ENCODE data around the gene ZMYND8. TPM values are rescaled to one million over a fixed set of nuclear protein-coding genes. Genes with fewer than 3 reads are reported as not detected.

ZMYND8 gene
- polyA plus RNA-seq, 1 donor from 2014 or later, result 16.8 TPM

DNA sequence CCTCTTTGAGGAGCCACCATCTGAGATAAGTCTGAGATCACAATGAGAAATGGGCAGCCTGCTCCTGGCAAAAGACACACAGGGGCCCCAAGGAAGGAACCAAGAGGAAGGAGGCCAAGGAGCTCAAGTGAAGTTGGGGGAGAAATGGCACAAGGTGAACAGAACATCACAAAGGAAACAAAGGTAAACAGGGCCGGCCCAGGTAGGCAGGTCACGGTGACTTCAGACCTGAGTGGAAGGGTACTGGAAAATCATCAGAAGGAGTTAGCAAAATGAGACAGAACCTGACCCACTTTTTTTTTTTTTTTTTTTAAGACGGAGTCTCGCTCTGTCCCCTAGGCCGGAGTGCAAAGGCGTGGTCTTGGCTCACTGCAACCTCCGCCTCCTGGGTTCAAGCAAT lies 11.3 kb downstream of the ZMYND8 start:
- Histone ChIP-seq H4K20me1 (ENCODE audit: insufficient read depth) (no peaks in the 10 kb centered on the region), H3F3A (ENCODE audit: insufficient read depth, low read length, poor library complexity, severe bottlenecking) (no peaks in the 10 kb centered on the region), H3K4me2 (ENCODE audit: low read length) (no peak overlapping the region), H3K9me3 (ENCODE audit: low read length) (no peaks in the 10 kb centered on the region), H3K4me3 (ENCODE audit: low read length) (no peak overlapping the region), H3K9me2 (ENCODE audit: insufficient read depth, low read length) (no peaks in the 10 kb centered on the region), H2AFZ (ENCODE audit: low read depth, low read length) (no peak overlapping the region), H3K79me2 (replicated peaks; ENCODE audit: insufficient read depth, low read length) (peaks cover 24% of the 10 kb centered on the region), H3K9ac (ENCODE audit: low read length) (no peak overlapping the region), H3K27ac (ENCODE audit: low read length) (no peak overlapping the region), H3K27me3 (ENCODE audit: insufficient read depth, low read depth, low read length) (no peaks in the 10 kb centered on the region), H3K36me3 (ENCODE audit: insufficient read depth, low read length) (no peaks in the 10 kb centered on the region)
- TF ChIP-seq, protein P1, sequence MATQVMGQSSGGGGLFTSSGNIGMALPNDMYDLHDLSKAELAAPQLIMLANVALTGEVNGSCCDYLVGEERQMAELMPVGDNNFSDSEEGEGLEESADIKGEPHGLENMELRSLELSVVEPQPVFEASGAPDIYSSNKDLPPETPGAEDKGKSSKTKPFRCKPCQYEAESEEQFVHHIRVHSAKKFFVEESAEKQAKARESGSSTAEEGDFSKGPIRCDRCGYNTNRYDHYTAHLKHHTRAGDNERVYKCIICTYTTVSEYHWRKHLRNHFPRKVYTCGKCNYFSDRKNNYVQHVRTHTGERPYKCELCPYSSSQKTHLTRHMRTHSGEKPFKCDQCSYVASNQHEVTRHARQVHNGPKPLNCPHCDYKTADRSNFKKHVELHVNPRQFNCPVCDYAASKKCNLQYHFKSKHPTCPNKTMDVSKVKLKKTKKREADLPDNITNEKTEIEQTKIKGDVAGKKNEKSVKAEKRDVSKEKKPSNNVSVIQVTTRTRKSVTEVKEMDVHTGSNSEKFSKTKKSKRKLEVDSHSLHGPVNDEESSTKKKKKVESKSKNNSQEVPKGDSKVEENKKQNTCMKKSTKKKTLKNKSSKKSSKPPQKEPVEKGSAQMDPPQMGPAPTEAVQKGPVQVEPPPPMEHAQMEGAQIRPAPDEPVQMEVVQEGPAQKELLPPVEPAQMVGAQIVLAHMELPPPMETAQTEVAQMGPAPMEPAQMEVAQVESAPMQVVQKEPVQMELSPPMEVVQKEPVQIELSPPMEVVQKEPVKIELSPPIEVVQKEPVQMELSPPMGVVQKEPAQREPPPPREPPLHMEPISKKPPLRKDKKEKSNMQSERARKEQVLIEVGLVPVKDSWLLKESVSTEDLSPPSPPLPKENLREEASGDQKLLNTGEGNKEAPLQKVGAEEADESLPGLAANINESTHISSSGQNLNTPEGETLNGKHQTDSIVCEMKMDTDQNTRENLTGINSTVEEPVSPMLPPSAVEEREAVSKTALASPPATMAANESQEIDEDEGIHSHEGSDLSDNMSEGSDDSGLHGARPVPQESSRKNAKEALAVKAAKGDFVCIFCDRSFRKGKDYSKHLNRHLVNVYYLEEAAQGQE (IDR thresholded peaks at IDR 0.05; ENCODE audit: borderline replicate concordance), result no peak
- TF ChIP-seq TAF1 (IDR thresholded peaks at IDR 0.05; ENCODE audit: low read depth), result no peak
- no peak for TF ChIP-seq SMC3 (conservative IDR thresholded peaks at IDR 0.05; ENCODE audit: poor library complexity)
- TF ChIP-seq RAD21 (conservative IDR thresholded peaks at IDR 0.05), result no peak
- TF ChIP-seq EZH2 (IDR thresholded peaks at IDR 0.05; ENCODE audit: borderline replicate concordance, insufficient read depth, low read length, poor library complexity, severe bottlenecking), result no peak
- TF ChIP-seq, protein P2, sequence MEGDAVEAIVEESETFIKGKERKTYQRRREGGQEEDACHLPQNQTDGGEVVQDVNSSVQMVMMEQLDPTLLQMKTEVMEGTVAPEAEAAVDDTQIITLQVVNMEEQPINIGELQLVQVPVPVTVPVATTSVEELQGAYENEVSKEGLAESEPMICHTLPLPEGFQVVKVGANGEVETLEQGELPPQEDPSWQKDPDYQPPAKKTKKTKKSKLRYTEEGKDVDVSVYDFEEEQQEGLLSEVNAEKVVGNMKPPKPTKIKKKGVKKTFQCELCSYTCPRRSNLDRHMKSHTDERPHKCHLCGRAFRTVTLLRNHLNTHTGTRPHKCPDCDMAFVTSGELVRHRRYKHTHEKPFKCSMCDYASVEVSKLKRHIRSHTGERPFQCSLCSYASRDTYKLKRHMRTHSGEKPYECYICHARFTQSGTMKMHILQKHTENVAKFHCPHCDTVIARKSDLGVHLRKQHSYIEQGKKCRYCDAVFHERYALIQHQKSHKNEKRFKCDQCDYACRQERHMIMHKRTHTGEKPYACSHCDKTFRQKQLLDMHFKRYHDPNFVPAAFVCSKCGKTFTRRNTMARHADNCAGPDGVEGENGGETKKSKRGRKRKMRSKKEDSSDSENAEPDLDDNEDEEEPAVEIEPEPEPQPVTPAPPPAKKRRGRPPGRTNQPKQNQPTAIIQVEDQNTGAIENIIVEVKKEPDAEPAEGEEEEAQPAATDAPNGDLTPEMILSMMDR (IDR thresholded peaks at IDR 0.05; ENCODE audit: poor library complexity, severe bottlenecking), result no peak
- no peak for TF ChIP-seq MXI1 (conservative IDR thresholded peaks at IDR 0.05; ENCODE audit: poor library complexity, severe bottlenecking)
- no peak for TF ChIP-seq POLR2AphosphoS5 (IDR thresholded peaks at IDR 0.05)
- TF ChIP-seq EP300 (conservative IDR thresholded peaks at IDR 0.05; ENCODE audit: poor library complexity, severe bottlenecking), result no peak

DNA sequence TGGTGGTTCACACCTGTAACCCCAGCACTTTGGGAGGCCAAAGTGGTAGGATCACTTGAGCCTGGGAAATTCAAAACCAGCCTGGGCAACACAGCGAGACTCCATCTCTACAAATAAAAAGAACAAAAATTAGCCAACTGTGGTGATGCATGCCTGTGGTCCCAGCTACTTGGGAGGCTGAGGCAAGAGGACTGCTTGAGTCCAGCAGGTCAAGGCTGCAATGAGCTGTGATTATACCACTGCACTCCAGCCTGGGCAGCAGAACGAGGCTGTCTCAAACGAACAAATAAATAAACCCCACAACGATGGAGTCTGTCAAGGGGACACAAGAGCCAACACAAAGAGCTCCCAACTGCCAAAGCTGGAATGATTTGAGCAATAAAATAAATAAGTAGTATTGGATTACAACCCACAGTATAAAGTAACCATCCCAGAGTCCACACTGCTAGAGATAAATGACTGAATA lies 13.5 kb downstream of the ZMYND8 start:
- H3K9ac ChIP-seq (ENCODE audit: low read length), result no peak overlapping the region
- H3K79me2 ChIP-seq (replicated peaks; ENCODE audit: insufficient read depth, low read length), result peaks cover 21% of the 10 kb centered on the region
- TF ChIP-seq EZH2 (IDR thresholded peaks at IDR 0.05; ENCODE audit: borderline replicate concordance, insufficient read depth, low read length, poor library complexity, severe bottlenecking) (no peak), RAD21 (conservative IDR thresholded peaks at IDR 0.05) (no peak), TAF1 (IDR thresholded peaks at IDR 0.05; ENCODE audit: low read depth) (no peak), SMC3 (conservative IDR thresholded peaks at IDR 0.05; ENCODE audit: poor library complexity) (no peak), POLR2AphosphoS5 (IDR thresholded peaks at IDR 0.05) (no peak), EP300 (conservative IDR thresholded peaks at IDR 0.05; ENCODE audit: poor library complexity, severe bottlenecking) (no peak)
- TF ChIP-seq, protein P2 (IDR thresholded peaks at IDR 0.05; ENCODE audit: poor library complexity, severe bottlenecking), result no peak
- no peak overlapping the region for H3K4me2 ChIP-seq (ENCODE audit: low read length)
- H4K20me1 ChIP-seq (ENCODE audit: insufficient read depth), result no peaks in the 10 kb centered on the region
- H3K4me3 ChIP-seq (ENCODE audit: low read length), result no peak overlapping the region
- no peaks in the 10 kb centered on the region for H3F3A ChIP-seq (ENCODE audit: insufficient read depth, low read length, poor library complexity, severe bottlenecking)
- no peaks in the 10 kb centered on the region for H3K36me3 ChIP-seq (ENCODE audit: insufficient read depth, low read length)
- no peaks in the 10 kb centered on the region for H3K9me2 ChIP-seq (ENCODE audit: insufficient read depth, low read length)
- no peak overlapping the region for H2AFZ ChIP-seq (ENCODE audit: low read depth, low read length)
- no peak overlapping the region for H3K27ac ChIP-seq (ENCODE audit: low read length)
- H3K27me3 ChIP-seq (ENCODE audit: insufficient read depth, low read depth, low read length), result no peaks in the 10 kb centered on the region
- H3K9me3 ChIP-seq (ENCODE audit: low read length), result no peaks in the 10 kb centered on the region
